ENCODE data around the gene SCN10A. TPM values are rescaled to one million over a fixed set of nuclear protein-coding genes. Genes with fewer than 3 reads are reported as not detected.

SCN10A gene
- total and polyA plus RNA-seq, 2 of the 13 experiments (the other 11 are each of a cell fraction or from before 2014, with no cell fraction given), result not detected

DNA sequence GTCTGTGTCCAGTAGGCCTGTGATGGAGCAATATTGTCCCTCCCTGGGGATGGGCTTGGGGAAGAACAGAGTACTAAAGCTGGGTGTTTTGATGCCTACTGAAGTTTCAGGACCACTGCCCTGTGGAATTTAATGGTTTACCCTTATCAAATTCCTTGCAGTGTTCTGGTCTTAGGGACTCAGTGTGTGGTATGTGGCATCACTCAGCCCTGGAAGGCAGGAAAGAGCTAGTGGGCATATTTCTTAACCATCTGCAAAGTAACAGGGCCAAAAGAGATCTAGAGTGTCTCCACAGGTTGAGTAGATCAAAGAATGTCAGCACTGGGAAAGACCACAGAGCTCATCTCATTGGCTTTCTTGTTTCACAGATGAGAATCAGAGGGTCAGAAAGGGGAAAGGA is 11.8 kb upstream of the SCN10A start:
- H3K79me2 ChIP-seq (ENCODE audit: insufficient read depth, low read length), result no peaks in the 10 kb centered on the region
- no peaks in the 10 kb centered on the region for H3K9me3 ChIP-seq (ENCODE audit: low read length)
- in situ Hi-C loops (cut with HindIII; ENCODE audit: extremely low pct_ligation_motif_present, low pct_unique_long_range_greater_than_20kb) (no loop called here), intact Hi-C loops (cut with micrococcal nuclease; ENCODE audit: unreplicated experiment) (loop anchor here (5.0 kb wide), 1 partner anchor 180 kb away; the partner anchor contains the start of gene SCN5A)
- no peak overlapping the region for H3K9ac ChIP-seq (ENCODE audit: insufficient read depth, low read depth, low read length)
- no peak for FAIRE-seq
- CTCF ChIA-PET (ENCODE audit: low intra/inter-chr PET ratio, low total read pairs), result no interaction called here
- no peak for ATAC-seq
- no peak overlapping the region for H2AFZ ChIP-seq (ENCODE audit: low read length)
- H3K36me3 ChIP-seq (replicated peaks in 1 of 2; ENCODE audit: control insufficient read depth in 1 of 2, insufficient read depth in 2 of 2, low read length in 2 of 2), result no peaks in the 10 kb centered on the region
- H3K27me3 ChIP-seq (ENCODE audit: control insufficient read depth in 1 of 2, insufficient read depth in 2 of 2, low read length in 2 of 2), result peaks cover 0 to 3% of the 10 kb centered on the region in 2 experiments; a peak in 1 of 5 replicates
- H3K4me3 ChIP-seq (replicated peaks in 1 of 3; ENCODE audit: insufficient read depth in 1 of 3, low read depth in 2 of 3, low read length in 3 of 3), result no peak overlapping the region
- POLR2A ChIA-PET, result no interaction called here
- H4K20me1 ChIP-seq (ENCODE audit: insufficient read depth, low read length), result no peaks in the 10 kb centered on the region
- no peaks in the 10 kb centered on the region for H3K4me1 ChIP-seq (ENCODE audit: insufficient read depth, low read length)
- no peak overlapping the region for H3K4me2 ChIP-seq (ENCODE audit: low read depth, low read length)
- no peak for DNase-seq (ENCODE audit: low spot score)
- BruUV-seq (replicated peaks), result no TSS peak
- no peak overlapping the region for H3K27ac ChIP-seq (ENCODE audit: extremely low read length, insufficient read depth, low read length)
- TF ChIP-seq SSRP1 (CRISPR knock-in tag; IDR thresholded peaks at IDR 0.05) (no peak), ZFP82 (CRISPR knock-in tag; IDR thresholded peaks at IDR 0.05; ENCODE audit: borderline replicate concordance) (no peak), TGIF2 (CRISPR knock-in tag; IDR thresholded peaks at IDR 0.05) (no peak), ZFP37 (CRISPR knock-in tag; IDR thresholded peaks at IDR 0.05; ENCODE audit: borderline replicate concordance) (no peak), HNRNPUL1 (IDR thresholded peaks at IDR 0.05; ENCODE audit: low read depth, low read length) (no peak), ZNF367 (CRISPR knock-in tag; IDR thresholded peaks at IDR 0.05; ENCODE audit: borderline replicate concordance) (no peak), TBP (CRISPR knock-in tag; IDR thresholded peaks at IDR 0.05) (no peak), HNRNPK (IDR thresholded peaks at IDR 0.05; ENCODE audit: low read depth, low read length, poor library complexity, severe bottlenecking) (no peak), STAT5B (CRISPR knock-in tag; IDR thresholded peaks at IDR 0.05) (no peak), JUN (CRISPR knock-in tag; IDR thresholded peaks at IDR 0.05) (no peak), ZNF660 (CRISPR knock-in tag; IDR thresholded peaks at IDR 0.05; ENCODE audit: borderline replicate concordance, low read depth) (no peak), ZNF3 (CRISPR knock-in tag; IDR thresholded peaks at IDR 0.05) (no peak), ATAD3A (CRISPR knock-in tag; IDR thresholded peaks at IDR 0.05) (no peak), NFATC3 (CRISPR knock-in tag; IDR thresholded peaks at IDR 0.05) (no peak)
- TF ChIP-seq, protein P1, sequence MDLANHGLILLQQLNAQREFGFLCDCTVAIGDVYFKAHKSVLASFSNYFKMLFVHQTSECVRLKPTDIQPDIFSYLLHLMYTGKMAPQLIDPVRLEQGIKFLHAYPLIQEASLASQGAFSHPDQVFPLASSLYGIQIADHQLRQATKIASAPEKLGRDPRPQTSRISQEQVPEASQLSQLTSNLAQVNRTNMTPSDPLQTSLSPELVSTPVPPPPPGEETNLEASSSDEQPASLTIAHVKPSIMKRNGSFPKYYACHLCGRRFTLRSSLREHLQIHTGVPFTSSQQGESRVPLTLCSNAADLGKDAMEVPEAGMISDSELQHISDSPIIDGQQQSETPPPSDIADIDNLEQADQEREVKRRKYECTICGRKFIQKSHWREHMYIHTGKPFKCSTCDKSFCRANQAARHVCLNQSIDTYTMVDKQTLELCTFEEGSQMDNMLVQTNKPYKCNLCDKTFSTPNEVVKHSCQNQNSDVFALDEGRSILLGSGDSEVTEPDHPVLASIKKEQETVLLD (CRISPR knock-in tag; IDR thresholded peaks at IDR 0.05; ENCODE audit: low read depth), result no peak
- TF ChIP-seq, protein P2, sequence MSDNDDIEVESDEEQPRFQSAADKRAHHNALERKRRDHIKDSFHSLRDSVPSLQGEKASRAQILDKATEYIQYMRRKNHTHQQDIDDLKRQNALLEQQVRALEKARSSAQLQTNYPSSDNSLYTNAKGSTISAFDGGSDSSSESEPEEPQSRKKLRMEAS (IDR thresholded peaks at IDR 0.05), result no peak
- TF ChIP-seq, protein P3, sequence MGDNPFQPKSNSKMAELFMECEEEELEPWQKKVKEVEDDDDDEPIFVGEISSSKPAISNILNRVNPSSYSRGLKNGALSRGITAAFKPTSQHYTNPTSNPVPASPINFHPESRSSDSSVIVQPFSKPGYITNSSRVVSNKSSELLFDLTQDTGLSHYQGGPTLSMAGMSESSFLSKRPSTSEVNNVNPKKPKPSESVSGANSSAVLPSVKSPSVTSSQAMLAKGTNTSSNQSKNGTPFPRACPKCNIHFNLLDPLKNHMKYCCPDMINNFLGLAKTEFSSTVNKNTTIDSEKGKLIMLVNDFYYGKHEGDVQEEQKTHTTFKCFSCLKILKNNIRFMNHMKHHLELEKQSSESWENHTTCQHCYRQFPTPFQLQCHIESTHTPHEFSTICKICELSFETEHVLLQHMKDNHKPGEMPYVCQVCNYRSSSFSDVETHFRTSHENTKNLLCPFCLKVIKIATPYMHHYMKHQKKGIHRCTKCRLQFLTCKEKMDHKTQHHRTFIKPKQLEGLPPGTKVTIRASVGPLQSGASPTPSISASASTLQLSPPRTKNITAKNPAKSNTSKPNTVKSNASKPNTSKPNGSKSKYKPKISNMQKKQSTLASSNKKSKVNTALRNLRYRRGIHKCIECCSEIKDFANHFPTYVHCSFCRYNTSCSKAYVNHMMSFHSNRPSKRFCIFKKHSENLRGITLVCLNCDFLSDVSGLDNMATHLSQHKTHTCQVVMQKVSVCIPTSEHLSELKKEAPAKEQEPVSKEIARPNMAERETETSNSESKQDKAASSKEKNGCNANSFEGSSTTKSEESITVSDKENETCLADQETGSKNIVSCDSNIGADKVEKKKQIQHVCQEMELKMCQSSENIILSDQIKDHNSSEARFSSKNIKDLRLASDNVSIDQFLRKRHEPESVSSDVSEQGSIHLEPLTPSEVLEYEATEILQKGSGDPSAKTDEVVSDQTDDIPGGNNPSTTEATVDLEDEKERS (CRISPR knock-in tag; IDR thresholded peaks at IDR 0.05), result no peak
- TF ChIP-seq, protein P4, sequence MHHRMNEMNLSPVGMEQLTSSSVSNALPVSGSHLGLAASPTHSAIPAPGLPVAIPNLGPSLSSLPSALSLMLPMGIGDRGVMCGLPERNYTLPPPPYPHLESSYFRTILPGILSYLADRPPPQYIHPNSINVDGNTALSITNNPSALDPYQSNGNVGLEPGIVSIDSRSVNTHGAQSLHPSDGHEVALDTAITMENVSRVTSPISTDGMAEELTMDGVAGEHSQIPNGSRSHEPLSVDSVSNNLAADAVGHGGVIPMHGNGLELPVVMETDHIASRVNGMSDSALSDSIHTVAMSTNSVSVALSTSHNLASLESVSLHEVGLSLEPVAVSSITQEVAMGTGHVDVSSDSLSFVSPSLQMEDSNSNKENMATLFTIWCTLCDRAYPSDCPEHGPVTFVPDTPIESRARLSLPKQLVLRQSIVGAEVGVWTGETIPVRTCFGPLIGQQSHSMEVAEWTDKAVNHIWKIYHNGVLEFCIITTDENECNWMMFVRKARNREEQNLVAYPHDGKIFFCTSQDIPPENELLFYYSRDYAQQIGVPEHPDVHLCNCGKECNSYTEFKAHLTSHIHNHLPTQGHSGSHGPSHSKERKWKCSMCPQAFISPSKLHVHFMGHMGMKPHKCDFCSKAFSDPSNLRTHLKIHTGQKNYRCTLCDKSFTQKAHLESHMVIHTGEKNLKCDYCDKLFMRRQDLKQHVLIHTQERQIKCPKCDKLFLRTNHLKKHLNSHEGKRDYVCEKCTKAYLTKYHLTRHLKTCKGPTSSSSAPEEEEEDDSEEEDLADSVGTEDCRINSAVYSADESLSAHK (CRISPR knock-in tag; IDR thresholded peaks at IDR 0.05; ENCODE audit: borderline replicate concordance), result no peak

All from HepG2 (cell line).